AG09309 (cell line): ENCODE data around the gene KCNJ3.

Experiments
- DNase-seq: peaks from one replicate; pipeline ENCODE4 v3.0.0-alpha.2; 2010; ENCODE audit warnings: low read depth
- H3K4me3 ChIP-seq: 2 replicates; pipeline ENCODE4 v1.5.1; 2011; ENCODE audit warnings: mild to moderate bottlenecking, low read depth, low read length, moderate library complexity; ENCODE audit not compliant: control insufficient read depth
- CTCF ChIP-seq: IDR thresholded peaks from 2 replicates; pipeline ENCODE4 v1.5.1; 2011; ENCODE audit warnings: mild to moderate bottlenecking, low read depth, low read length, inconsistent platforms; ENCODE audit not compliant: insufficient read depth, control insufficient read depth; ENCODE audit errors: missing control alignments

Gene KCNJ3

GRCh38 chr2:154713675-154714074 is 15.2 kb downstream of the KCNJ3 start:
- H3K4me3 ChIP-seq, result no peak overlapping the region
- no peak for TF ChIP-seq CTCF
- DNase-seq, result no peak

DNA sequence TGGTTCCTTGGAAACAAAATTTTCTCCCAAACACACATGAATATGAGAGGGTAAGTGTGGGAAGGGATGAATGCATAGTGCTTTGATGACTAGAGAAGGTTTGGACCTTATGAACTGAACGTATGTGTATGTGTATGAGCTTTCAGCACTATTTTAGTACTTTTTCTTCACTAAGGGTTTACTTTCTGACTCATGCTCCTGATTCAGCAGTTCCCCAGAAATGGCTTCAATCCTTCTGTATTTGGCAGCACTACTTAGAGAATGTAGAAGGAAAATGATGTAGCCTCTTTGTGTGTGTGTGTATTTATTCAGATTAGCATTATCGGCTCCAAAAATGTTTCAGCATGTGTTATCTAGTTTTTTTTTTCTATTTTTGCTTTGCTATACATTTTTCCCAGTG is 22.2 kb downstream of the KCNJ3 start:
- no peak for DNase-seq
- TF ChIP-seq CTCF, result no peak

GRCh38 chr2:154724194-154724797 is 25.8 kb downstream of the KCNJ3 start:
- DNase-seq, result no peak
- no peak for TF ChIP-seq CTCF
- no peak overlapping the region for H3K4me3 ChIP-seq

More for the DNA sequence above, 22.2 kb downstream of the KCNJ3 start:
- no peak overlapping the region for H3K4me3 ChIP-seq

DNA sequence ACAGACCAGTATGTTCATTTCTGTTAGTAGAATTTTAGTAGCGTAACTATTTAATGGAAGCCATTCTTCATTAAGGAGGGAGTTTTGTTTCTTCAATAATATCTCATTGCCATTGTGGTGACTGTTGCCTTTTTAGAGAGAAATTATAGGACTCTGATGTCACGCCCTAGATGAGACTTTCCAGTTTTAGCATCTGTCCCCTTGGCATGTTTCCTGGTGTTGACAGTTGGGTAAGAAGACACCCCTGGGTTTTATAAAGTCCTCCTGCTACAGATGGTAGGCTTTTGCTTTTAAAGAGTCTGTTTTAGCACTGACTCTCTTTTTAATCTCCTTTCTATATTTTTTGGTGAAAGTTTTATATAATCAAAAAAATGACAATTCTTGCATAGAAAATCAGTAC is 41.9 kb downstream of the KCNJ3 start:
- TF ChIP-seq CTCF, result no peak
- DNase-seq, result no peak
- no peak overlapping the region for H3K4me3 ChIP-seq

GRCh38 chr2:154758871-154759270 is 60.4 kb downstream of the KCNJ3 start:
- H3K4me3 ChIP-seq, result no peak overlapping the region
- no peak for TF ChIP-seq CTCF
- DNase-seq, result no peak

DNA sequence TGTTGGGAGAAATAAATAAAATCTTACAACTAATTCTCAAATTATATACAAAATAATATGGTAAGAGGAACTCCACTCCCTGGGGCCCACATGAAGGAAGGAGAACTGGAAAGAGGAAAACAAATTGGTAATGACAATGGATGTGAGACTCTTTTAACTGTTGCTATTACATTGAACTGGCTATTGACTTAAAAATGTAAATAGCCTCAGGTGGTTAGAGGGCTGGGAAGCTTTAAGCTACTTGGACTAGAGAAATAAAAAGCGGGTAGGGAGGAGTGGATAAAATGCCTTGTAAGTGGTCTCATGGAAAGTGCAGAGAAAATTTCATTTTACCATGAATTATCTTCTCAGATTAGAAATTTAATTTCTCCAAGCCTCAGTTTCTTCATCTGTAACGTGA is 64.1 kb downstream of the KCNJ3 start:
- no peak overlapping the region for H3K4me3 ChIP-seq
- no peak for DNase-seq
- TF ChIP-seq CTCF, result no peak

GRCh38 chr2:154771664-154772284 is 73.3 kb downstream of the KCNJ3 start:
- H3K4me3 ChIP-seq, result no peak overlapping the region
- TF ChIP-seq CTCF, result no peak
- DNase-seq, result no peak
